WTC11 (cell line): ENCODE results near the gene GALNT18. TPM values are rescaled to one million over a fixed set of nuclear protein-coding genes. Genes with fewer than 3 reads are reported as not detected.

Experiments
- ATAC-seq: fragments of 200-7000 bp; cut with Tn5 transposase; 2 replicates; pipeline ENCODE4 v1.10.0; 2021; ENCODE audit warnings: mild to moderate bottlenecking, moderate library complexity
- CTCF ChIA-PET: fragments of 300-600 bp; sonication (Branson Sonifier 250); formaldehyde crosslinking; loops from one replicate; lab custom pipeline; 2021; ENCODE audit warnings: antibody characterized with exemption; lab: Charles Lee
- POLR2A ChIA-PET: fragments of 350-600 bp; sonication (Branson Sonifier 250); formaldehyde crosslinking; loops from one replicate; lab custom pipeline; 2021; ENCODE audit warnings: antibody characterized with exemption; lab: Charles Lee
- DNase-seq: peaks from one replicate; pipeline ENCODE4 v3.0.0; 2021; ENCODE audit warnings: low spot score
- H3K27ac Mint-ChIP-seq: 2 replicates; pipeline ENCODE4 v1.8.0; 2021; ENCODE audit warnings: mixed read lengths
- H3K27me3 Mint-ChIP-seq: 2 replicates; pipeline ENCODE4 v1.8.0; 2021; ENCODE audit warnings: low read depth, mild to moderate bottlenecking, moderate library complexity, mixed read lengths
- H3K36me3 Mint-ChIP-seq: 2 replicates; pipeline ENCODE4 v1.8.0; 2021; ENCODE audit warnings: mixed read lengths
- H3K4me1 Mint-ChIP-seq: 2 replicates; pipeline ENCODE4 v1.8.0; 2022; ENCODE audit warnings: mixed read lengths
- H3K4me3 Mint-ChIP-seq: 2 replicates; pipeline ENCODE4 v1.8.0; 2021; ENCODE audit warnings: mild to moderate bottlenecking, moderate library complexity, mixed read lengths
- H3K9me3 Mint-ChIP-seq: 2 replicates; pipeline ENCODE4 v1.8.0; 2021; ENCODE audit warnings: mixed read lengths
- ARID4B ChIP-seq: sonication (generic); formaldehyde crosslinking; IDR thresholded peaks from 2 replicates; pipeline ENCODE4 v1.8.0; 2023; ENCODE audit warnings: missing genetic modification reagents, mild to moderate bottlenecking, borderline replicate concordance
- ATF6 ChIP-seq: sonication (generic); formaldehyde crosslinking; IDR thresholded peaks from 2 replicates; pipeline ENCODE4 v1.8.1; 2023; ENCODE audit warnings: mild to moderate bottlenecking, missing genetic modification reagents
- EMX1 ChIP-seq: fragments of 250-450 bp; sonication (Bioruptor Pico); IDR thresholded peaks from 2 replicates; pipeline ENCODE4 v1.8.0; 2021; ENCODE audit warnings: mild to moderate bottlenecking
- ESRRA ChIP-seq: sonication (generic); formaldehyde crosslinking; IDR thresholded peaks from 2 replicates; pipeline ENCODE4 v1.8.1; 2022; ENCODE audit warnings: mild to moderate bottlenecking, missing genetic modification reagents, borderline replicate concordance
- FOXK1 ChIP-seq: sonication (generic); formaldehyde crosslinking; IDR thresholded peaks from 2 replicates; pipeline ENCODE4 v1.8.0; 2022; ENCODE audit warnings: mild to moderate bottlenecking, moderate library complexity, missing genetic modification reagents
- HMGXB4 ChIP-seq: sonication (generic); formaldehyde crosslinking; IDR thresholded peaks from 2 replicates; pipeline ENCODE4 v1.8.1; 2023; ENCODE audit warnings: mild to moderate bottlenecking, moderate library complexity, missing genetic modification reagents
- MLX ChIP-seq: sonication (generic); formaldehyde crosslinking; IDR thresholded peaks from 2 replicates; pipeline ENCODE4 v1.8.1; 2023; ENCODE audit warnings: mild to moderate bottlenecking, missing genetic modification reagents, moderate library complexity
- MXD4 ChIP-seq: fragments of 250-450 bp; sonication (Bioruptor Pico); IDR thresholded peaks from 2 replicates; pipeline ENCODE4 v1.8.0; 2021; ENCODE audit warnings: mild to moderate bottlenecking, moderate library complexity, borderline replicate concordance
- MYBL2 ChIP-seq: sonication (generic); formaldehyde crosslinking; IDR thresholded peaks from 2 replicates; pipeline ENCODE4 v1.8.1; 2023; ENCODE audit warnings: mild to moderate bottlenecking, moderate library complexity, missing genetic modification reagents
- NFATC4 ChIP-seq: fragments of 250-450 bp; sonication (Bioruptor Pico); IDR thresholded peaks from 2 replicates; pipeline ENCODE4 v1.9.0; 2021; ENCODE audit warnings: mild to moderate bottlenecking
- SMAD3 ChIP-seq: sonication (generic); formaldehyde crosslinking; IDR thresholded peaks from 2 replicates; pipeline ENCODE4 v1.8.0; 2022; ENCODE audit warnings: missing genetic modification reagents, mild to moderate bottlenecking, borderline replicate concordance
- SOX15 ChIP-seq: fragments of 250-450 bp; sonication (Bioruptor Pico); IDR thresholded peaks from 2 replicates; pipeline ENCODE4 v1.9.0; 2021; ENCODE audit warnings: mild to moderate bottlenecking
- ZNF121 ChIP-seq: sonication (generic); formaldehyde crosslinking; IDR thresholded peaks from 2 replicates; pipeline ENCODE4 v1.8.0; 2023; ENCODE audit warnings: missing genetic modification reagents
- ZNF138 ChIP-seq: sonication (generic); formaldehyde crosslinking; conservative IDR thresholded peaks from 2 replicates; pipeline ENCODE4 v1.8.1; 2022; ENCODE audit warnings: mild to moderate bottlenecking, moderate library complexity, missing genetic modification reagents
- ZNF219 ChIP-seq: sonication (generic); formaldehyde crosslinking; IDR thresholded peaks from 2 replicates; pipeline ENCODE4 v1.8.0; 2023; ENCODE audit warnings: missing genetic modification reagents, mild to moderate bottlenecking, borderline replicate concordance
- ZNF232 ChIP-seq: sonication (generic); formaldehyde crosslinking; IDR thresholded peaks from 2 replicates; pipeline ENCODE4 v1.8.0; 2022; ENCODE audit warnings: mild to moderate bottlenecking, missing genetic modification reagents
- ZNF512 ChIP-seq: sonication (generic); formaldehyde crosslinking; IDR thresholded peaks from 2 replicates; pipeline ENCODE4 v1.8.1; 2022; ENCODE audit warnings: missing genetic modification reagents, borderline replicate concordance
- total RNA-seq: library from RNA; stranded (reverse); gene quantifications from 3 replicates; pipeline ENCODE4 v1.2.3, GENCODE V29; 2021

GALNT18 gene
- total RNA-seq, 1 experiment from 2014 or later, result 5.0 TPM

- no peak for TF ChIP-seq ATF6 (CRISPR knock-in tag)
- no peak for TF ChIP-seq ESRRA (CRISPR knock-in tag)
- TF ChIP-seq MYBL2 (CRISPR knock-in tag), result no peak
- TF ChIP-seq SMAD3, result no peak
- TF ChIP-seq ZNF138, result no peak
- TF ChIP-seq SOX15 (CRISPR knock-in tag), result no peak
- no peak for TF ChIP-seq HMGXB4 (CRISPR knock-in tag)
- TF ChIP-seq ZNF512 (CRISPR knock-in tag), result no peak
- no peak for TF ChIP-seq EMX1
Measured at GRCh38 chr11:11580012-11580411, 41.8 kb downstream of the GALNT18 start (continued).

GRCh38 chr11:11579012-11579988 is 42.5 kb downstream of the GALNT18 start:
- Mint-ChIP-seq H3K4me1 (peaks cover 13% of the 10 kb centered on the region), H3K36me3 (no peaks in the 10 kb centered on the region), H3K9me3 (no peaks in the 10 kb centered on the region), H3K27ac (no peak overlapping the region), H3K27me3 (no peaks in the 10 kb centered on the region; the same call in 1 of the 2 replicates), H3K4me3 (no peak overlapping the region)
- ATAC-seq (0 out of 2 replicates have a peak, but pooled peaks have one; percentile 41), DNase-seq (no peak)
- CTCF ChIA-PET, result interaction anchor here (1.1 kb wide), 1 partner anchor 65 kb away, joined by 3 read pairs; no protein-coding TSS in a partner anchor
- POLR2A ChIA-PET, result no interaction called here
- TF ChIP-seq MXD4 (CRISPR knock-in tag) (no peak), ARID4B (CRISPR knock-in tag) (no peak), MLX (no peak), FOXK1 (CRISPR knock-in tag) (no peak), ZNF121 (CRISPR knock-in tag) (no peak), ZNF232 (CRISPR knock-in tag) (no peak), ZNF219 (CRISPR knock-in tag) (no peak), NFATC4 (CRISPR knock-in tag) (no peak)
- TF ChIP-seq, all 79 proteins: peak for 0
